DMS79 treated with DMSO at 0.1 percent for 48 hours (cell line): ENCODE measurements around the gene JUP.

Experiments
- DNase-seq: peaks from one replicate; lab custom pipeline; 2025; lab: John Stamatoyannopoulos, UW

Gene JUP

GRCh38 chr17:41758601-41759000, 27.9 kb downstream of the JUP start:
- no peak for DNase-seq

GRCh38 chr17:41754066-41754465, 32.4 kb downstream of the JUP start:
- DNase-seq: no peak

GRCh38 chr17:41751288-41751687, 35.2 kb downstream of the JUP start:
- DNase-seq: no peak

- no peak for DNase-seq
These were observed 35.6 kb downstream of the JUP start for GRCh38 chr17:41750862-41751261.

GRCh38 chr17:41748275-41748674, 38.2 kb downstream of the JUP start:
- no peak for DNase-seq

- no peak for DNase-seq
These were observed 44.8 kb downstream of the JUP start for GRCh38 chr17:41741709-41742108.

- no peak for DNase-seq
These were observed 46.0 kb downstream of the JUP start for GRCh38 chr17:41740506-41740905.

GRCh38 chr17:41739661-41740352, 46.7 kb downstream of the JUP start:
- DNase-seq: no peak

- DNase-seq: no peak
These were observed 47.8 kb downstream of the JUP start for GRCh38 chr17:41738801-41739112.

- peak; percentile 79 for DNase-seq
These were observed 48.3 kb downstream of the JUP start for GRCh38 chr17:41738077-41738800.

- no peak for DNase-seq
These were observed 48.9 kb downstream of the JUP start for GRCh38 chr17:41737680-41738023.

- no peak for DNase-seq
These were observed 49.4 kb downstream of the JUP start for GRCh38 chr17:41736983-41737679.

GRCh38 chr17:41735744-41736143, 50.8 kb downstream of the JUP start:
- DNase-seq: no peak

GRCh38 chr17:41734949-41735313, 51.6 kb downstream of the JUP start:
- peak; percentile 39 for DNase-seq

- peak; percentile 50 for DNase-seq
These were observed 52.2 kb downstream of the JUP start, which contains the start of gene HAP1 for GRCh38 chr17:41734139-41734948. TSS of gene HAP1 (minus strand) at chr17:41734643. CDS start at chr17:41734634, 9 bp downstream.

GRCh38 chr17:41733348-41734138, 53.0 kb downstream of the JUP start:
- no peak for DNase-seq

- no peak for DNase-seq
These were observed 54.7 kb downstream of the JUP start for GRCh38 chr17:41731836-41732235.

- no peak for DNase-seq
These were observed 56.0 kb downstream of the JUP start for GRCh38 chr17:41730479-41730878.

GRCh38 chr17:41728056-41728455, 58.5 kb downstream of the JUP start:
- DNase-seq: no peak

GRCh38 chr17:41725134-41725533, 61.4 kb downstream of the JUP start:
- no peak for DNase-seq

GRCh38 chr17:41724476-41725050, 61.9 kb downstream of the JUP start:
- DNase-seq: peak; percentile 19
